Gastroesophageal sphincter (tissue), 3 donors: Measurements from ENCODE around the gene PTRH2.

ENCODE experiments used
- CTCF ChIP-seq, 4 experiments: fragments of 200-600 bp in 2 of 4; fragments of 450-650 bp in 2 of 4; sonication (generic) in 1 of 4; IDR thresholded peaks; one replicate each; pipeline ENCODE4 v1.5.1; 2017 to 2019; ENCODE audit warnings: antibody characterized with exemption in 4 of 4, mild to moderate bottlenecking in 2 of 4, moderate library complexity in 2 of 4
- EP300 ChIP-seq: sonication (generic); formaldehyde crosslinking; IDR thresholded peaks from one replicate; pipeline ENCODE4 v1.6.1; 2017; ENCODE audit warnings: antibody characterized with exemption, mild to moderate bottlenecking

GRCh38 chr17:59688008-59688407 lies 19.2 kb downstream of the PTRH2 start:
- TF ChIP-seq CTCF (IDR thresholded peaks at IDR 0.05) (no peak), EP300 (no peak)
